ENCODE results near the gene IGFBP2.

- TF ChIP-seq, protein P1, sequence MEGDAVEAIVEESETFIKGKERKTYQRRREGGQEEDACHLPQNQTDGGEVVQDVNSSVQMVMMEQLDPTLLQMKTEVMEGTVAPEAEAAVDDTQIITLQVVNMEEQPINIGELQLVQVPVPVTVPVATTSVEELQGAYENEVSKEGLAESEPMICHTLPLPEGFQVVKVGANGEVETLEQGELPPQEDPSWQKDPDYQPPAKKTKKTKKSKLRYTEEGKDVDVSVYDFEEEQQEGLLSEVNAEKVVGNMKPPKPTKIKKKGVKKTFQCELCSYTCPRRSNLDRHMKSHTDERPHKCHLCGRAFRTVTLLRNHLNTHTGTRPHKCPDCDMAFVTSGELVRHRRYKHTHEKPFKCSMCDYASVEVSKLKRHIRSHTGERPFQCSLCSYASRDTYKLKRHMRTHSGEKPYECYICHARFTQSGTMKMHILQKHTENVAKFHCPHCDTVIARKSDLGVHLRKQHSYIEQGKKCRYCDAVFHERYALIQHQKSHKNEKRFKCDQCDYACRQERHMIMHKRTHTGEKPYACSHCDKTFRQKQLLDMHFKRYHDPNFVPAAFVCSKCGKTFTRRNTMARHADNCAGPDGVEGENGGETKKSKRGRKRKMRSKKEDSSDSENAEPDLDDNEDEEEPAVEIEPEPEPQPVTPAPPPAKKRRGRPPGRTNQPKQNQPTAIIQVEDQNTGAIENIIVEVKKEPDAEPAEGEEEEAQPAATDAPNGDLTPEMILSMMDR (IDR thresholded peaks at IDR 0.05): no peak
- TF ChIP-seq POLR2A (IDR thresholded peaks at IDR 0.05): no peak
Measured at GRCh38 chr2:216626168-216626874, 6.9 kb upstream of the IGFBP2 start.

Data from uterus (tissue), 2 donors.